ENCODE results near the gene NFATC1.
A peak's percentile ranks its signal among the peaks of the same experiment; 100 is the strongest.

NFATC1 gene

DNA sequence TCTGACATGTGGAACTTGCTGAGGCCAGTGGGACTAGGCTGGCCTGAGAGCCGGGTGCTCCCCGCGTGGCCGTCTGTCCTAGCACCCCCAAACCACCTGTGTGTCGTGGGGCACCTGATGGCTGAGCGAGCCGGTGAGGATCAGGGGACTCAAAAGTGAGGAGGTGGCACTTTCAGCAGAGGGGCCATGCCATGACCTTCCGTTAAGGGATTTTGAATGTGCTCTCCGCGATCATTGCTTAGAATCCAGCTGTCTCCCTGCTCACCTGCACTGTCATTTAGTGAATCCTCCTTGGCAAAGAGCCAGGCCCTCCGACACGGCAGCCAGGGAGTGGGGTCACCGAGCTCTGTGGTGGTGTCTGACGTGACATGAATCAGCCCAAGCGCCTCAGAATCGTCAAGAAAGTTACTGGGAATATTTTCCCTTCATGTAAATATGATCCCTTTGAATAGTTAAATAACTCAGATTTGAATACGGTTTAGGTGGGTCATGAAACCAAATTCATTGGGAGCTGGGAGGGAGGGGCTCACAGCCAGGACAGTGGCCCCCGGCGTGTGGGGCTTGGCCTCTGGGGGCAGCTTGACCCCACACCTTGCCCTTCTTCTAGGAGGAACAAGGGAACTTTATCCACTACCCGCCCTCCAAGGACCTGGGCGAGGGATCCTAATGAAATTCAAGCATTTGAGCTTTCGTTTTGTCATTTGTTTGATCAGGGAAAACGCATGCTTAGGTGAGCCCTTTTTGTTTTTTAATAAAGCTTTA lies 9.5 kb downstream of the NFATC1 start:
- DNase-seq, result no peak

DNA sequence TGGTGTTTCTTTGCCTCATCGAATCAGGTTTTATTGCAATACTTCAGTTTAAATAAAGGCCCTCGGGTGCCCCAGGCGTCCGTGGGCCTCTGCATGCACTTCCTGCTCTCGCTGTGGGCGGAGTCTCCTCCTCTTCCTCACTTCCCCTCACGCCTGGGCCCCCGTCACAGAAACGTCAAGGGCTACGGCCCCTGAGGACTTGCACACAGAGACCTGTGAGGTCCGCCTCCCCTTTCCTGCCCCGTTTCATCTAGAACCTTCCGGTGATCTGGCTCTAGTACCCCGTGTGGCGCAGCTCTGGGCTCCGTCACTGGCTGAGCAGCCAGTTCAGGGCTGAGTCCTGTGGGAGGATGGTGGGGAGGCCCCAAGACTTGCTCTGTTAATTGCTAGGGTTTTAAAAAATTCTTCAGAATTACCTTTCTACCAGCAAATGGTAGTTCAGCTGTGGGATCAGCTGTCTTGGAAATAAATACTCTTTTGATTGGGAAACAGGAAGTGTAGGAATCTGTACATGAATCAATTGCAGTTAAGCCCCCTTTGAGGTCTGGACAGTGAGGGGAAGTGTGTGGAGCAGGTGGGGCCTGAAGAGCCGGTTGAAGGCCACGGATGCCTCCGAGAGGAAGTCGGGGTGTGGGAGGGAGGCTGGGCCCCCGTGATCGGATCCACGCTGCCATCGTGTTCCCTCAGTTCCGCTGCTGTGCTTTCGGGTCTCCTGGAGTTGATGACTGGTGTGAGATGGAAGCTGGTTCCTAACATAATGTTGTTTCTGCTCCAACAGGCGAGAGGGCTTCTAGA lies 10.2 kb downstream of the NFATC1 start:
- no peak for DNase-seq

DNA sequence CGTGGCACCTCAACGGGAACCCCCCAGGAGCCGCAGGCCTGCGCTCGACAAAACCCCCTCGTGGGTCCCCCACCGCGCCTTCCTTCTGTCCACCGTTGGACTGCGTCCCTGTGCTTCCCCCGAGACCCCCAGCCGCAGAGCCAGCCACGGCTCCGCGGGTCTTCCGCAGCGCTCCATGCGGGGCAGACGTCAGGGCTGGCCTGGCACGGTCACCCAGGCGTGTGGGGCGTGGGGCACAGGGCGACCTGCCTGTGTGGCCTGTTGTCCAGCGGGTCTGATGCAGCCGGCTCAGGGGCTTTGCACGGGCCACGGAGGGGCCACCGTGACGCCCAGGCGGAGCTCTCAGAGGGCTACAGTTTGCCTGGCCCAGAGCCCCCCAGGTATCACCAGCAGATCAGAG lies 11.0 kb downstream of the NFATC1 start:
- no peak for DNase-seq

DNA sequence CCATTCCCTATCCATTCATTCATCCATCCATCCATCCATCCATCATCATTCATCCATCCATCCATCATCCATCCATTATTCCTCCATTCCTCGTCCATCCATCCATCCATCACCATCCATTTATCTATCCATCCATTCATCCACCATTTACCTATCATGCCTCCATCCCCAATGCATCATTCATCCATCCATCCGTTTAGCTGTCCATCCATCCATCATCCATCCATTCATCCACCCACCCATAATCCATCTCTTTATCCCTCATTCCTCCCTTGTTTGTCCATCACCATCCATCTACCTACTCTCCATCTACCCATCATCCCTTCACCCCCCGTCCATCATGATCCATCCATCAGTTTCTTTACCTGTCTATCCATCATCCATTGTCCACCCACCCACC lies 13.6 kb downstream of the NFATC1 start:
- no peak for DNase-seq

DNA sequence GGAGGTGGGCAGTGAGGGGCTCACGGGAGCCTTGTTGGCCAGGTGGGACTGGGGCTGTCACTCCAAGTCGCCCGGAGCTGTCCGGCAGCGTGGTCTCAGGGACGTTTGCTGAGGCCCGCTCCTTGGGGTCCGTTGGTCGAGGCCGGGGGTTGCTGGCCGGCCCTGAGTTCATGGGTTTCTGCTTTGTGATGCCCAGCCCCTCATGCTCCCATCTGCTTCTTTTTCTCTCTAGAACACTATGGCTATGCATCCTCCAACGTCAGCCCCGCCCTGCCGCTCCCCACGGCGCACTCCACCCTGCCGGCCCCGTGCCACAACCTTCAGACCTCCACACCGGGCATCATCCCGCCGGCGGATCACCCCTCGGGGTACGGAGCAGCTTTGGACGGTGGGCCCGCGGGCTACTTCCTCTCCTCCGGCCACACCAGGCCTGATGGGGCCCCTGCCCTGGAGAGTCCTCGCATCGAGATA lies 14.5 kb downstream of the NFATC1 start:
- DNase-seq, result no peak

DNA sequence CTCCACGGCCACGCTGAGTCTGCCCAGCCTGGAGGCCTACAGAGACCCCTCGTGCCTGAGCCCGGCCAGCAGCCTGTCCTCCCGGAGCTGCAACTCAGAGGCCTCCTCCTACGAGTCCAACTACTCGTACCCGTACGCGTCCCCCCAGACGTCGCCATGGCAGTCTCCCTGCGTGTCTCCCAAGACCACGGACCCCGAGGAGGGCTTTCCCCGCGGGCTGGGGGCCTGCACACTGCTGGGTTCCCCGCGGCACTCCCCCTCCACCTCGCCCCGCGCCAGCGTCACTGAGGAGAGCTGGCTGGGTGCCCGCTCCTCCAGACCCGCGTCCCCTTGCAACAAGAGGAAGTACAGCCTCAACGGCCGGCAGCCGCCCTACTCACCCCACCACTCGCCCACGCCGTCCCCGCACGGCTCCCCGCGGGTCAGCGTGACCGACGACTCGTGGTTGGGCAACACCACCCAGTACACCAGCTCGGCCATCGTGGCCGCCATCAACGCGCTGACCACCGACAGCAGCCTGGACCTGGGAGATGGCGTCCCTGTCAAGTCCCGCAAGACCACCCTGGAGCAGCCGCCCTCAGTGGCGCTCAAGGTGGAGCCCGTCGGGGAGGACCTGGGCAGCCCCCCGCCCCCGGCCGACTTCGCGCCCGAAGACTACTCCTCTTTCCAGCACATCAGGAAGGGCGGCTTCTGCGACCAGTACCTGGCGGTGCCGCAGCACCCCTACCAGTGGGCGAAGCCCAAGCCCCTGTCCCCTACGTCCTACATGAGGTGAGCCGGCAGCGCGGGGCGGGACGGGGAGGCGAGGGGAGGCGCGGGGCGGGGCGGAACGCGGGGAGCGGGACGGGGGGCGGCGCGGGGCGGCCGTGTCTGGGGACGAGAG lies 15.2 kb downstream of the NFATC1 start:
- no peak for DNase-seq

DNA sequence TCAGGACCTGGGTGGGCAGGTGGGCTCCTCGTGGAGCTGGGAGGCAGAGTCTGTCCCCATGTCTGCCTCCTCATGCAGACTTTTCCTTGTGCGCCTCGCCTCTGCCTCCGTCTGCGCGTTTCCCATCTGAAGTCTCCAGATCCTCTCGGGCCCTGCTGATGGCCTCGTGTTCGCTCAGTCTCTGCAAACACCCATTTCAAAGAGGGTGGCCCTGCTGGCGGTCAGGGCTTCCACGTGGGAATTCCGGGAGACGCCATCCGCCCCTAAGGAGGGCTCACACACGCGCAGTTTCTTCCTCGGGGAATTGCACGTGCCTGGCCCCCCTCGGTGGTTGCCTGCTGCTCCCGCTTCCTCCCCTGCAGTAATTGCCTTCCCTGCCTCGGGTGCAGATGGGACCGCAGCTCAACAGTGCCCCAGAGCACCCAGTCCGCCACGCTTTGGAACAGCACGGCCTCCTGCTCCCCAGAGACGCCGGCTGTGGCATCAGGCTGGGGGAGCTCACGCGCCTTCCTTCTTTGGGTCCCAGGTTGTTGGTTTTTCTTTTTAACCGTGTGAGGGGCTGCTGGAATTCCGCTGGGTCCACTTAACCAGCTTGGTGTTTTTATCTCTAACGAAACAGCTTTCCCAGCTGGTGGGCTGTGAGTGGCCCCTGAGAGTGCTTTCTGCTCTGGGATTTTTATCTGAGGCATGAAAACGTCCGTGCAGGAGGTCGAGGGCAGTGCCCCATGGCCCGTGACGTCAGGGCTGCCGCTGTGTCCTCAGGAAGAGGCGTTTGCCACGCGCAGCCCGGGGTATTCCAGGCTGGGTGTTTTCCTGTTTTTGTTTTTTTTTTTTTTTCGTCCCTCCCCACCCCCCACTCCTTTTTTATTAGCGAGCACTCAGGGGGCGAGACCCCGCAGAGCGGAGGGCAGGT lies 16.1 kb downstream of the NFATC1 start:
- no peak for DNase-seq

DNA sequence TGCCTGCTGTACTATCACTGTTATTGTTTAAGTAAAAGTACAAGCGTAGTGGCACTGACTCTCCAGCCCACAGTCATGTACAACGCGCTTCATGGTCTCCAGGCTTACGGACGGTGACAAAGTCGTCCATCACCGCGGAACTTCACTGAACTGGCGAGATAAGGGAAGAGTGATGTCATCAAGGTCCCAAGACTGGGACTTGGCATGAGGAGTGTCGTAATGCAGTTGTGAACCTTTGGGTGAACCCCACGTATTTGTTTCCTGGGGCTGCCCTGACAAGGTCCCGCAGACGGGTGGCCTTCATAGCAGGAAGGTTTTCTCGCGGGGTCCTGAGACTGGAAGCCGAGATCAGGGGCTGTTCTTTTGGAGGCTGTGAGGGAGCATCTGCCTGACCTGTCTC lies 17.3 kb downstream of the NFATC1 start:
- DNase-seq, result no peak

DNA sequence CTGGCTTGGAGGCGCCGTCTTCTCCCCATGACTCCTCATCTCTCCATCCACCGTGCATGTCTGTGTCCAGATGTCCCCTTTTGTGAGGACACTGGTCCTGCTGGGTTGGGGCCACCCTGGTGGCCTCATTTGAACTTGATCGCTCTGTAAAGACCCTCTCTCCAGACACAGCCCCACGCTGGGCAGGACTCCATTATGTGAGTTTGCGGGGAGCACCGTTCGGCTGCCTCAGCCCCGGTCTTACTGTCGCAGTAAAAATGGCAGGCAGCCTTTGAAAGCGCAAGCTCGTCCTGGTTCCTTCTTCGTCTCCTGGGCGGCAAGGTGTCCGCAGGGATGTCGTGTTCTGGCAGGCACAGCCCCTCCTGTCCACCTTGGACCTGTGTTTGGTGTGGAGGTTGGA lies 17.7 kb downstream of the NFATC1 start:
- no peak for DNase-seq

DNA sequence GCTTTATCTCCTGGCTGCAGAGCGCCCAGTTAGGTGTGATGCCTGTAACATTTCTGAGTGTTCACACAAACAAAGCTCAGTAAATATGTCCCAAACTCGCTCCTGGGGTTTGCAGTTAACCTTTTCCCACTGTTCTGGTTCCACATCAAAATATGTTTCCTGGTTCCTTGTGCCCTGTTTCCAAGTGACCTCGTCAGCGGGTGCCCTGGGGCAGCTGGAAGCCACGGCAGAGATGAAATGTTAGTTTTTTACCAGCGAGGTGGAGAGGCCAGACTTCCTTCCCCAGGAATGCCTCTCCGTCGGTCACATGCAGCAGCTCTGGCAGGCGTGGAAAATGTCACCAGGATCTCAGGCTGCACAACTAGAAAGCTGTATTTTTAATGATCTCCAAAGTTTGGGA lies 18.2 kb downstream of the NFATC1 start:
- no peak for DNase-seq

DNA sequence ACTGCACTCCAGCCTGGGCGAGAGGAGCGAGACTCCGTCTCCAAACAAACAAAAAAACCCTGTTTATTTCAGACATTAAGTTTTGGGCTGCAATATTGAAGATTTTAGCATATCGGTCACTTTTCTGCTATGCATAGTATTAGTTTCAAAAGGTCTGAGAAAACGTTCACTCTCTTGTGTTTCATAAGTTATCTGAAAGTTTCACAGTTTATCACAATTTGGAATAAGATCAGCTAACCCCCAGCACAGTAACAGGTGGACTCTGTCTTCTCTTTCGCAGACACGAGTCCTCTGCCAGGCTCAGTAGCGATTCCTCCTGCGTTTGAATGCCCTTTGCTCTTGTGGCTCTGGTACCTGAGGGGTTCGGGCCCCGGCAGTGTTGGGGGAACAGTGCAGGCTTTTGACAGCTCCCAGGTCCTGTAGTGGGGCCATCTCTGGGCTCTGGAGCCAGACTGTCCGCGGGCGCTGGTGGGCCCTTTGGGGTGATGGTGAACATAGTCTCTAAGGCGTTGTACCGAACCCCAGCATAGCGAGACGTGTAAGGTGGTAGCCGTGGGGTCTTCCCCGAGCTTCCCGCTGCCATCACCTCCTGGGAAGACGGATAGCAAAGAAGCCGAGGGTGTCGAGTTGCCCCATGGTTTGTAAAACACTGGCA lies 20.4 kb downstream of the NFATC1 start:
- no peak for DNase-seq

DNA sequence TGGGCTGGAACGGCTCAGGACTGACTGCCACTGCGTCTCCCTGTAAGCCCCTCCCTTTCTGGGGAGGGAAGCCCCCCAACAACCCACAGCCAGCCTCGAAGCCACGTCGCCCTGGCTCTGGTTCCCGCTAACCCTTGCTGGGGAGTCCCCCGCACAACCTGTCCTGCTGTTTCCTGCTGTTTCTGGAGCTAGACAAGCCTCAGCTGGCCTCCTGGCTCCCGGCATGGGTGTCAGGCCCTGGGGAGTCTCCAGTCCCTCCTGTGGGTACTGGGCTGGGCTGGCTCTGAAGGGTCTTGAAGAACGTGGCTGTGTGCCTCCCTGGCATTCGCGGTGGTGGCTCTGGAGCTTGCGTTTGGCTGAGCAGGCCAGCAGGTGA lies 20.9 kb downstream of the NFATC1 start:
- DNase-seq, result no peak

DNA sequence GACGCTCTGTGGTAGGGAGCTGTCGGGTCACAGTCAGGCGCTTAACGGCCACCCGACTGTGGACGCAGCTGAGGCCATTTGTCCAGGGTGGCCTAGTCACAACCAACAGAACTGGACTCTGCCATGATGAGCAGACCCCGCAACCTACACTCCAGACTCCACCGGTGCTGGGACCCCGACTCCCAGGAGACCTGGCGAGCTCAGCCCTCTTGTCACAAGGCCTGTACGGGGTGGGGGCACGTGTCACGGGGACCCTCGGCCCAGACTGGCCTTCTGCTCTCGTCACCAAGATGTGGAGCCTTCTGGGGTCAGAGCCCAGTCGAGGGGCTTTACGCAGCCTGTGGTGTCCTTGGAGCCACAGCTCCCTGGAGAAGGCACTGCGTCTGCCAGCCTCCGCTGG lies 22.5 kb downstream of the NFATC1 start:
- no peak for DNase-seq

DNA sequence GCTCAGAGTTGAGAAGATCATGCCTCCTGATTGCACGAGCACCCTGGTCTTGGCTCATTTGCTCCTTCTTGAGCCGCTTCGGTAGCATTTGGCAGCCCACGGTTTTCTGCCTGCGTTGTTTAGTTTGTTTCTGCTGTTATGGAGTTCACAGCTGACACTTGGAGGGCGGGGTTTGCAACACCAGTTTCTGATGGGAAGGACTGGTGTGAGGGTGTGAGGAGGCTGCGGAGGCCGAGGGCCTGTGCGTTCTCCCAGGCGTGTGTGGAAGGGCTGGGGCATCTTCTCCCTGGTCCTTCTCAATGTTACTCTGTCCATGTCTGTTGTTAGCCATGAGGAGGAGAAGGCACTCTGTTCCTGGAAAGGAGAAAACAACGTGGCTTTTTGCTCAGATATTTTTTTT lies 22.9 kb downstream of the NFATC1 start:
- no peak for DNase-seq

DNA sequence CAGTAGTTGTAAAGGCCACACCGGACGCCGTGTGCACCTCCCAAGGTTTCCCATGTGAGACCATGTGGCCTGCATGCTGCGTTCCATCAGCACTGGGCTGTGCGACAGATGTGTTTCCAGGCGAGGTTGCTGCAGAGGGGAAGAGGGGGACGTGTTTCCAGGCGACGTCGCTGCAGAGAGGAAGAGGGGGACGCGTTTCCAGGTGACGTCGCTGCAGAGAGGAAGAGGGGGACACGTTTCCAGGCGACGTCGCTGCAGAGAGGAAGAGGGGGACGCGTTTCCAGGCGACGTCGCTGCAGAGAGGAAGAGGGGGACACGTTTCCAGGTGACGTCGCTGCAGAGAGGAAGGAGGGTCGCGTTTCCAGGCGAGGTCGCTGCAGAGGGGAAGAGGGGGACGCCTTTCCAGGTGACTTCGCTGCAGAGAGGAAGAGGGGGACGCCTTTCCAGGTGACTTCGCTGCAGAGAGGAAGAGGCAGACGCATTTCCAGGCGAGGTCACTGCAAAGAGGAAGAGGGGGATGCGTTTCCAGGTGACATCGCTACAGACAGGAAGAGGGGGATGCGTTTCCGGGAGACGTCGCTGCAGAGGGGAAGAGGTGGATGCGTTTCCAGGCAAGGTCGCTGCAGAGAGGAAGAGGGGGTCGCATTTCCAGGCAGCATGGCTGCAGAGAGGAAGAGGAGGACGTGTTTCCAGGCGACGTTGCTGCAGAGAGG lies 24.5 kb downstream of the NFATC1 start:
- DNase-seq, result no peak

DNA sequence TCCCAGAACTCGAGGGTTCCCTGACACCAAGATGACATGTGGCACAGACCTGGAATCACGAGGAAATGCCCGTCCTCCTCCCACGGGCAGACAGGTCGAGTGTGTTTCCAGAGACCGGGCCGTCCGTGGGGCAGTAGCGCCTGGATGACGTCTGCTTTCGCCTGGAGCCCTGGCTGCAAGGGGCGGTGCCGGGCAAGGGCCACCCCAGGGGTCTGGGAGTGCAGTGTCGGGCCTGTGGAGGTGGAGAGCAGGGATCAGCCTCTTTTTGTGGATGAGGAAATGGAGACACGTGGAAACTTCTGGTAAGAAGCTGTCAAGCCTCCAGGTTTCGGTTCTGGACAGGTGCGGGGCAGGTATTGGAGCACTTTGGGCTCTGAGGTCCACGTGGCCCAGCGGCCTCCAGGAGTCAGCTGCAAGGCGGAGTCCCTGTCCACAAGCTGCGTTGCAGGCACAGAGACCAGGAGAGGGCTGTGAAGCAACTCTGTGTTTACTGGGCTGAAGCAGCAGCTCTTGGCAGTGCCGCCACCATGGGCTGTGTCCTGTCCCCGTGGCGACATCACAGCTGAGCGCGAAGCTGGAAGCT lies 25.6 kb downstream of the NFATC1 start:
- DNase-seq, result no peak

DNA sequence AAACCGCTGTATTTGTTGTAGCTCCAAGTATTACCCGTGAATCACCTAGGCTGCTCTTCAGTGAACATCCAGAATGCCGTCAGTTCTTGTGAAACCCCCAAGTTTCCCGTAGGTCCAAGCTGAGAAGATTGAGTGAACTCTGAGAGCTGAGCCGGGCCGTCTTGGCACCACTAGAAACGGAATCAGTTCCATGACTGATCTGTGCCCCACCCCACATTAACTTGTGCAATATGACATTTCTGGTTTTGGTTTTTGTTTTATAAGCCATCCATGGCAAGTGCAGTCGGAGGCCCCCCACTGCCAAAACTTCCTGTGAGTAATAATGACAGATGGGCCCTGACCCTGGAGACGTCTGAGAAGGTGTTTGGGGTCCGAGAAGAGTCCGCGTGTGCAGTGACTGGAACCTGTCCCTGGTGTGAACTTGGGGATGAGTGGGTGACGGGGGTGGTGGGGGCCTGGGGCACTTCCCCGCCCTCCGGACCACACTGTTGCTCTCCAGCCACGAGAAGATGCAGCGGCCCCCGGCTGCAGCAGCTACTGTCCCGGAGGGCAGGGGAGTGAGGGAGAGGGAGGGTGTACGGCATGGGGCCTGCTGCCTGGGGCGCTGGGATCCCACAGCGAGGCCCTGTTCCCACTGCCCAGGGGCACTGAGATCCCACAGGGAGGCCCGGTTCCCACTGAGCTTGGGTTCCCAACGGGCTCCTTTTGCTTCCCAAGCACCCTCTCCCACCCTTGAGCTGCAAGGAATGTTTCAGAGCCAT lies 26.5 kb downstream of the NFATC1 start:
- peak; percentile 66 for DNase-seq

DNA sequence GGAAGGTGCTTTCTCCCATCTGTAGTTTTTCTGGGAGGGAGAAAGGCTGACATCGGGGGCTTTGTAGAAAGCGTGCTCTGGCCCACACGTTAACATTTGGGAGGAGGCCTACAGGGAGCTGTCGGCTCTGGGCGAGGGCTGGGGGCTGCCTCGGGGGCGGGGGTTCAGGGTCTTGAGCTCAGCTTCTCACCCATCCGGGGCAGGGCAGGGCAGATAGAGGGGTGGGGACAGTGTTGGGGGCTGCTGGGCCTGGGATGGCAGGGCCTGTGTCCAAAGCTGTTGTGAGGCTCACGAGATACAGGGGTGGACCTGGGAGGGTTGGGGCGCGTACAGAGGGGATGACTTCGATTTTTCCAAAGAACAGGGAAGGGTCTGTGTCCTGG lies 27.0 kb downstream of the NFATC1 start:
- no peak for DNase-seq

DNA sequence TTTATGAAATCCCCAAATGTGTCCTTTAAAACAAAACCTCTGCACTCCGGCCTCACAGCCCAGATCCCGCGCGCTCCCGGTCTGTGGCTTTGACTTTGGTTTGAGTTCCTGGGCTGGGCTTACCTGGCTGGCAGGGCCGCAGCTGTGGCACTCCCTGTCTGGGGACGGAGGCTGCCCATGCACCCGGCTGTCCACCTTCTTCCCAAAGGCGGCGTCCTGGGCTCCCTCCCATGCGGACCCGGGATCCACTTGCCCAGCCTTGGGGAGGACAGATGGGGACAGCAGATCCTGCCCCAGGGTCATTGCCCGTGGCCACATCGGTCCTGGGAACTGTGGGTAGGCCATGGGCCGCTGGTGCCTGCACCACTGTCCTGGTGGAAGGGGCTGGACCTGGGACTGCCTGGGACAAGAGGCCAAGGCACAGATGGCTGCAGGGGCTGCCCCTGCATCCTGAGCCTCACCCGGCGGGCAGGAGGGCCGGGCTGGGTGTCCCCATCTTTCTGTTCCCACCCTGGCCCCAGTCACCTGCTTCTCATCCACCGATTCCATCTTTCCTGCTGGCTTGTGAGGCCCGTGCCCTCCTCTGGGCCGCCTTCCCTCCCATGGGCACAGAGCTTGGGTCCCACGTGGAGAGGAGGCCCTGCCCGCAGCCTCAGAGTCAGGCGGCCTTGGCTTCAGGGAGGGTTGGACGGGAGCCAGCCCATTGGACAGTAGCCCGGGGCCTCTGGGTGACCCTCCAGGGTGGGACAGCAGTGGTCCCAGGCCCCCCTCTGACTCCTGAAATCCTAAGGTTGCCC lies 27.7 kb downstream of the NFATC1 start:
- no peak for DNase-seq

Data from fibroblast of skin of scalp (primary cell).